Stomach (tissue), 19 donors: ENCODE results near the gene TNRC6A. TPM values are rescaled to one million over a fixed set of nuclear protein-coding genes. Genes with fewer than 3 reads are reported as not detected.

ENCODE experiments used
- DNase-seq, 2 donors: peaks; one replicate each; pipeline versions ENCODE4 v3.0.0 to v3.0.0-alpha.2; 2013 to 2019
- H3K27ac ChIP-seq, 5 donors: fragments of 200-600 bp in 4 of 5; sonication (generic) in 4 of 5; one replicate each; pipeline ENCODE4 v1.5.1; 2013 to 2019; ENCODE audit warnings: mild to moderate bottlenecking in 1 of 5, moderate library complexity in 1 of 5
- H3K27me3 ChIP-seq, 3 donors: fragments of 200-600 bp; sonication (generic); one replicate each; pipeline ENCODE4 v1.5.1; 2017 to 2019; ENCODE audit warnings: mixed run types in 1 of 3
- H3K36me3 ChIP-seq, 4 donors: fragments of 200-600 bp; sonication (generic); 1 replicate in 3 of 4; 2 replicates in 1 of 4; pipeline ENCODE4 v1.5.1; 2016 to 2019
- H3K4me1 ChIP-seq, 4 donors: fragments of 200-600 bp; sonication (generic); one replicate each; pipeline ENCODE4 v1.5.1; 2016 to 2019
- H3K4me3 ChIP-seq, 4 donors: fragments of 200-600 bp; sonication (generic) in 3 of 4; one replicate each; pipeline ENCODE4 v1.5.1; 2016 to 2019; ENCODE audit warnings: mild to moderate bottlenecking in 1 of 4
- H3K9me3 ChIP-seq, 4 donors: fragments of 200-600 bp; sonication (generic); one replicate each; pipeline ENCODE4 v1.5.1; 2016 to 2019
- CTCF ChIP-seq, 7 experiments: fragments of 450-650 bp in 4 of 7; fragments of 200-600 bp in 3 of 7; sonication (generic) in 3 of 7; IDR thresholded peaks; one replicate each; pipeline ENCODE4 v1.5.1; 2016 to 2019; ENCODE audit warnings: antibody characterized with exemption in 7 of 7, control low read depth in 2 of 7, mild to moderate bottlenecking in 1 of 7
- EP300 ChIP-seq: sonication (generic); formaldehyde crosslinking; IDR thresholded peaks from one replicate; pipeline ENCODE4 v1.6.1; 2017; ENCODE audit warnings: antibody characterized with exemption
- POLR2A ChIP-seq, 4 donors: fragments of 450-650 bp; IDR thresholded peaks; one replicate each; pipeline ENCODE4 v1.6.1; 2016; ENCODE audit warnings: antibody characterized with exemption in 4 of 4, control low read depth in 2 of 4, mild to moderate bottlenecking in 1 of 4, moderate library complexity in 1 of 4
- POLR2AphosphoS5 ChIP-seq, 3 donors: sonication (generic); formaldehyde crosslinking; IDR thresholded peaks; one replicate each; pipeline ENCODE4 v1.6.1; 2016; ENCODE audit warnings: antibody characterized with exemption in 3 of 3
- WGBS, 5 donors: extraction: QIAGEN DNeasy Blood & Tissue Kit in 3 of 5; methylation state at CpG; one replicate each; pipeline versions ENCODE4 v1.1.5 to v1.1.7; 2013 to 2018; 5-methylcytosine and 5-hydroxymethylcytosine counted together
- intact Hi-C: fragments of 100-400 bp; cut with DNase I; formaldehyde crosslinking; loops from one replicate; pipeline ENCODE4 v1.15.1; 2023; ENCODE audit warnings: low total_unique reads
- long read RNA-seq, 10 donors: transcript quantifications; one replicate each; lab custom pipeline, GENCODE V29; 2026
- polyA plus RNA-seq, 3 donors: library from polyadenylated mRNA; stranded (reverse); fragments of 200-250 nt; gene quantifications; one replicate each; pipeline ENCODE4 v1.2.3, GENCODE V29; 2013
- total RNA-seq, 5 donors: library from RNA; depleted of rRNA; stranded (reverse); fragments of >200 nt; gene quantifications; one replicate each; pipeline versions ENCODE4 v1.1.0 to v1.2.3, GENCODE V29; 2014 to 2016
- donor health status: healthy with polysubstance abuse.
- donor health status: Bipolar disorder and iron deficiency.
- donor health status: healthy.

Gene TNRC6A
- total RNA-seq (10 to 100 TPM; 37.1 to 59.6 (median 47.3) TPM), polyA plus RNA-seq (10 to 100 TPM in 1 of 3 donors, 1 to 10 TPM in 2; 6.8 to 30.2 (median 10.0) TPM)
- long read RNA-seq, donor 1: 0 reads
- long read RNA-seq, donor 2, partial matches to known transcripts: 12 of 12 reads
- long read RNA-seq, donor 2, other reads (novel, unspliced or antisense): 0 of 12 reads
- long read RNA-seq, donor 3, partial matches to known transcripts: 0 of 1 reads
- long read RNA-seq, donor 3, other reads (novel, unspliced or antisense): 0 of 1 reads
- long read RNA-seq, donor 4: 0 reads
- long read RNA-seq, donor 5: 0 reads
- long read RNA-seq, donor 6, partial matches to known transcripts: 50 of 56 reads
- long read RNA-seq, donor 6, other reads (novel, unspliced or antisense): 0 of 56 reads
- long read RNA-seq, donor 7, partial matches to known transcripts: 28 of 28 reads
- long read RNA-seq, donor 7, other reads (novel, unspliced or antisense): 0 of 28 reads
- long read RNA-seq, donor 8, partial matches to known transcripts: 0 of 2 reads
- long read RNA-seq, donor 8, other reads (novel, unspliced or antisense): 0 of 2 reads
- long read RNA-seq, donor 9, partial matches to known transcripts: 0 of 1 reads
- long read RNA-seq, donor 9, other reads (novel, unspliced or antisense): 0 of 1 reads
- long read RNA-seq, donor 10, partial matches to known transcripts: 15 of 15 reads
- long read RNA-seq, donor 10, other reads (novel, unspliced or antisense): 0 of 15 reads

- TF ChIP-seq POLR2AphosphoS5 (IDR thresholded peaks at IDR 0.05): peak; percentile 50 to 83 (median 68)
- no peak for TF ChIP-seq CTCF (IDR thresholded peaks at IDR 0.05)
- 0 to 1% (median 0%) methylated on average over 22 to 69 of the region's 78 CpGs for WGBS, 5 donors
- Histone ChIP-seq H3K4me3 (peak within 1 kb of the TSS; percentile 79 to 83 (median 80)), H3K9me3 (no peaks in the 10 kb centered on the region), H3K4me1 (peaks cover 30 to 49% (median 43%) of the 10 kb centered on the region in 4 donors), H3K36me3 (peaks cover 0 to 21% (median 12%) of the 10 kb centered on the region in 4 donors), H3K27ac (peak within 1 kb of the TSS; percentile 95 to 98 (median 97)), H3K27me3 (no peaks in the 10 kb centered on the region)
- intact Hi-C loops: no loop called here
- peak; percentile 89 to 96 for DNase-seq
Observed at GRCh38 chr16:24729243-24729950, at the start of gene TNRC6A. TNRC6A (plus strand) TSS chr16:24729651; CDS start chr16:24729842, 191 bp downstream.

- H3K4me3 ChIP-seq: no peak overlapping the region
- no peaks in the 10 kb centered on the region for H3K27me3 ChIP-seq
- H3K4me1 ChIP-seq: peaks cover 4 to 12% (median 7%) of the 10 kb centered on the region in 4 donors
- H3K36me3 ChIP-seq: no peaks in the 10 kb centered on the region
- no peak overlapping the region for H3K27ac ChIP-seq
- no peak for DNase-seq
- WGBS, 5 donors: 43 to 60% (median 52%) methylated on average over 6 of the region's 6 CpGs
- intact Hi-C loops: no loop called here
- TF ChIP-seq POLR2A (IDR thresholded peaks at IDR 0.05): no peak
- TF ChIP-seq POLR2AphosphoS5 (IDR thresholded peaks at IDR 0.05): no peak
- no peak for TF ChIP-seq EP300
- no peak for TF ChIP-seq CTCF (IDR thresholded peaks at IDR 0.05)
- H3K9me3 ChIP-seq: no peaks in the 10 kb centered on the region
Observed at GRCh38 chr16:24681793-24682192, 47.7 kb upstream of the TNRC6A start.

GRCh38 chr16:24683250-24683649, 46.2 kb upstream of the TNRC6A start:
- H3K4me3 ChIP-seq: no peak overlapping the region
- no peak for DNase-seq
- H3K4me1 ChIP-seq: peaks cover 6 to 12% (median 7%) of the 10 kb centered on the region in 4 donors
- H3K9me3 ChIP-seq: no peaks in the 10 kb centered on the region
- no peaks in the 10 kb centered on the region for H3K36me3 ChIP-seq
- WGBS, 5 donors: 79 to 88% (median 86%) methylated on average over 4 of the region's 4 CpGs
- no peaks in the 10 kb centered on the region for H3K27me3 ChIP-seq
- H3K27ac ChIP-seq: no peak overlapping the region
- intact Hi-C loops: no loop called here
- no peak for TF ChIP-seq POLR2AphosphoS5 (IDR thresholded peaks at IDR 0.05)
- no peak for TF ChIP-seq EP300
- no peak for TF ChIP-seq POLR2A (IDR thresholded peaks at IDR 0.05)
- TF ChIP-seq CTCF (IDR thresholded peaks at IDR 0.05): no peak

DNA sequence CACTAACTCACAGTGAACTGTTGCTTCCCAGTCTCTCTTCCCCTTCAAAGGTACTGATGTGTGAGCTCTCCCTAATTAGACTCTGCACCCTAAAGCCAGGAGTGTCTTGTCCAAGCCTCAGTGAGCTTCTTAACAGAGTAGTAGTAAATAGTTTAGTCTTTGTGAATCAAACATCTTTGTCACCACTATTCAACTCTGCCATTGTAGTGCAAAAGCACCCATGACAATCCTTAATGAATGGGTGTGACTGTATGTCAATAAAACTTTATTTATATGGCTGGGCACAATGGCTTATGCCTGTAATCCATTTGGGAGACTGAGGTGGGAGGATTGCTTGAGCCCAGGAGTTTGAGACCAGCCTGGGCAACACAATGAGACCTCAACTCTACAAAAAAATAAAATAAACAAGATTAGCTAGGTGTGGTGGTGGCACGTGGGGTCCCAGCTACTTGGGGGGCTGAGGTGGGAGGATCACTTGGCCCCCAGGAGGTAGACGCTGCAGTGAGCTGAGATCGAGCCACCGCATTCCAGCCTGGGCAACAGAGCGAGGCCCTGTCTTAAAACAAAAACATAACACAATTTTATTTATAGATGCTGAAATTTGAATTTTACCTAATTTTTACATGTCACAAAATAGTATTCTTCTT, 45.5 kb upstream of the TNRC6A start:
- TF ChIP-seq EP300 (no peak), CTCF (IDR thresholded peaks at IDR 0.05) (no peak), POLR2AphosphoS5 (IDR thresholded peaks at IDR 0.05) (no peak), POLR2A (IDR thresholded peaks at IDR 0.05) (no peak)
- Histone ChIP-seq H3K36me3 (no peaks in the 10 kb centered on the region), H3K27ac (no peak overlapping the region), H3K4me1 (peaks cover 6 to 12% (median 7%) of the 10 kb centered on the region in 4 donors), H3K4me3 (no peak overlapping the region), H3K9me3 (no peaks in the 10 kb centered on the region), H3K27me3 (no peaks in the 10 kb centered on the region)
- intact Hi-C loops: no loop called here
- DNase-seq: no peak
- 74 to 82% (median 79%) methylated on average over 5 of the region's 5 CpGs for WGBS, 5 donors
